HepG2 (cell line): Measurements from ENCODE around the gene UNC5CL. TPM values are rescaled to one million over a fixed set of nuclear protein-coding genes. Genes with fewer than 3 reads are reported as not detected.

Experiments used
- ELF1 ChIP-seq: sonication (generic); formaldehyde crosslinking; IDR thresholded peaks from 2 replicates; pipeline ENCODE4 v1.4.0; 2020; ENCODE audit warnings: missing genetic modification reagents
- HDAC6 ChIP-seq: fragments of 200-600 bp; sonication (generic); IDR thresholded peaks from 2 replicates; pipeline ENCODE4 v1.7.0; 2017; ENCODE audit warnings: mild to moderate bottlenecking, antibody characterized with exemption, low read length, low read depth
- KAT2B ChIP-seq: fragments of 150-350 bp; IDR thresholded peaks from 2 replicates; pipeline ENCODE4 v1.6.1; 2014; ENCODE audit warnings: low read depth, low read length, borderline replicate concordance
- KLF16 ChIP-seq, 2 experiments: sonication (generic) in 1 of 2; formaldehyde crosslinking in 1 of 2; IDR thresholded peaks; 2 replicates each; pipeline versions ENCODE4 v1.6.1 to v1.8.0; 2016 to 2023; ENCODE audit warnings: missing genetic modification reagents in 2 of 2, missing compliant biosample characterization in 1 of 2
- KLF9 ChIP-seq: IDR thresholded peaks from 2 replicates; pipeline ENCODE4 v1.6.1; 2016; ENCODE audit warnings: low read depth
- MEIS1 ChIP-seq: sonication (generic); formaldehyde crosslinking; IDR thresholded peaks from 2 replicates; pipeline ENCODE4 v1.9.0; 2021; ENCODE audit warnings: mild to moderate bottlenecking, missing genetic modification reagents, moderate library complexity, borderline replicate concordance
- POLR2G ChIP-seq: fragments of 200-400 bp; formaldehyde crosslinking; IDR thresholded peaks from 2 replicates; pipeline ENCODE4 v1.6.1; 2018; ENCODE audit warnings: mild to moderate bottlenecking, low read depth, low read length, moderate library complexity
- RBM22 ChIP-seq: fragments of 200-400 bp; formaldehyde crosslinking; optimal IDR thresholded peaks from 2 replicates; pipeline ENCODE3; 2017; ENCODE audit warnings: mild to moderate bottlenecking, low read length, moderate library complexity
- RFX1 ChIP-seq: fragments of 450-650 bp; IDR thresholded peaks from 2 replicates; pipeline ENCODE4 v1.6.1; 2017
- RFXANK ChIP-seq: IDR thresholded peaks from 2 replicates; pipeline ENCODE4 v1.6.1; 2016
- RXRB ChIP-seq: IDR thresholded peaks from 2 replicates; pipeline ENCODE4 v1.6.1; 2016; ENCODE audit warnings: borderline replicate concordance, missing genetic modification reagents, missing compliant biosample characterization
- SRSF9 ChIP-seq: fragments of 200-400 bp; formaldehyde crosslinking; IDR thresholded peaks from 2 replicates; pipeline ENCODE4 v1.6.1; 2018; ENCODE audit warnings: borderline replicate concordance, mild to moderate bottlenecking, low read depth, low read length; ENCODE audit not compliant: insufficient read depth, poor library complexity, severe bottlenecking
- ZFY ChIP-seq: sonication (generic); formaldehyde crosslinking; IDR thresholded peaks from 2 replicates; pipeline ENCODE4 v1.4.0; 2020; ENCODE audit warnings: missing genetic modification reagents
- ZKSCAN8 ChIP-seq: IDR thresholded peaks from 2 replicates; pipeline ENCODE4 v1.6.1; 2016; ENCODE audit warnings: borderline replicate concordance, missing genetic modification reagents, missing compliant biosample characterization
- ZNF121 ChIP-seq: sonication (generic); formaldehyde crosslinking; IDR thresholded peaks from 2 replicates; pipeline ENCODE4 v1.5.0; 2020; ENCODE audit warnings: mild to moderate bottlenecking, missing genetic modification reagents
- ZNF124 ChIP-seq: sonication (generic); formaldehyde crosslinking; IDR thresholded peaks from 2 replicates; pipeline ENCODE4 v1.4.0; 2020; ENCODE audit warnings: missing genetic modification reagents
- ZNF136 ChIP-seq: sonication (generic); formaldehyde crosslinking; IDR thresholded peaks from 2 replicates; pipeline ENCODE4 v1.8.1; 2022; ENCODE audit warnings: low read depth, mild to moderate bottlenecking, moderate library complexity, missing genetic modification reagents
- ZNF296 ChIP-seq: sonication (generic); formaldehyde crosslinking; conservative IDR thresholded peaks from 2 replicates; pipeline ENCODE4 v1.5.0; 2020; ENCODE audit warnings: mild to moderate bottlenecking, missing genetic modification reagents
- ZNF549 ChIP-seq: sonication (generic); formaldehyde crosslinking; IDR thresholded peaks from 2 replicates; pipeline ENCODE4 v1.5.0; 2020; ENCODE audit warnings: missing genetic modification reagents
- ZNF672 ChIP-seq: sonication (generic); formaldehyde crosslinking; IDR thresholded peaks from 2 replicates; pipeline ENCODE4 v1.8.1; 2022; ENCODE audit warnings: missing genetic modification reagents
- ZNF773 ChIP-seq: sonication (generic); formaldehyde crosslinking; IDR thresholded peaks from 2 replicates; pipeline ENCODE4 v1.4.0; 2020; ENCODE audit warnings: missing genetic modification reagents, borderline replicate concordance
- ZNF782 ChIP-seq: sonication (generic); formaldehyde crosslinking; IDR thresholded peaks from 2 replicates; pipeline ENCODE4 v1.4.0; 2020; ENCODE audit warnings: missing genetic modification reagents, mild to moderate bottlenecking, borderline replicate concordance
- ZNF788 ChIP-seq: sonication (generic); formaldehyde crosslinking; IDR thresholded peaks from 2 replicates; pipeline ENCODE4 v1.5.0; 2020; ENCODE audit warnings: mild to moderate bottlenecking, missing genetic modification reagents, borderline replicate concordance
- polyA plus RNA-seq, 8 experiments: library from polyadenylated mRNA; depleted of rRNA in 3 of 8; stranded (reverse) in 7 of 8; unstranded in 1 of 8; fragments of >200 nt; fragmentation: Illumina TruSeq in 4 of 8; extraction: Trizol in 4 of 8; gene quantifications; 2 replicates each; pipeline versions ENCODE4 v1.2.1 to v1.2.3, GENCODE V29; 2011 to 2016; ENCODE audit warnings: low read depth in 4 of 8, missing spikeins in 1 of 8, mixed read lengths in 1 of 8; ENCODE audit not compliant: insufficient read depth in 1 of 8
- total RNA-seq, 5 experiments: library from RNA; depleted of rRNA; stranded (reverse); fragments of >200 nt; fragmentation: Illumina TruSeq; extraction: Trizol; gene quantifications; 2 replicates each; pipeline ENCODE4 v1.2.3, GENCODE V29; 2016; ENCODE audit warnings: low read depth in 1 of 5
- TF ChIP-seq, protein P1 (sequence below): sonication (generic); formaldehyde crosslinking; IDR thresholded peaks from 2 replicates; pipeline ENCODE4 v1.4.0; 2020; ENCODE audit warnings: missing genetic modification reagents
- TF ChIP-seq, protein P2 (sequence below): IDR thresholded peaks from 2 replicates; pipeline ENCODE4 v1.6.1; 2016; ENCODE audit warnings: low read depth
- TF ChIP-seq, protein P3 (sequence below): sonication (generic); formaldehyde crosslinking; IDR thresholded peaks from 2 replicates; pipeline ENCODE4 v1.5.0; 2020; ENCODE audit warnings: missing genetic modification reagents, mild to moderate bottlenecking, borderline replicate concordance
- TF ChIP-seq, protein P4 (sequence below): IDR thresholded peaks from 2 replicates; pipeline ENCODE4 v1.6.1; 2016

The UNC5CL gene
- total and polyA plus RNA-seq, 2 of the 13 experiments (the other 11 are each of a cell fraction or from before 2014, with no cell fraction given) = 2.4 to 2.5 TPM

DNA sequence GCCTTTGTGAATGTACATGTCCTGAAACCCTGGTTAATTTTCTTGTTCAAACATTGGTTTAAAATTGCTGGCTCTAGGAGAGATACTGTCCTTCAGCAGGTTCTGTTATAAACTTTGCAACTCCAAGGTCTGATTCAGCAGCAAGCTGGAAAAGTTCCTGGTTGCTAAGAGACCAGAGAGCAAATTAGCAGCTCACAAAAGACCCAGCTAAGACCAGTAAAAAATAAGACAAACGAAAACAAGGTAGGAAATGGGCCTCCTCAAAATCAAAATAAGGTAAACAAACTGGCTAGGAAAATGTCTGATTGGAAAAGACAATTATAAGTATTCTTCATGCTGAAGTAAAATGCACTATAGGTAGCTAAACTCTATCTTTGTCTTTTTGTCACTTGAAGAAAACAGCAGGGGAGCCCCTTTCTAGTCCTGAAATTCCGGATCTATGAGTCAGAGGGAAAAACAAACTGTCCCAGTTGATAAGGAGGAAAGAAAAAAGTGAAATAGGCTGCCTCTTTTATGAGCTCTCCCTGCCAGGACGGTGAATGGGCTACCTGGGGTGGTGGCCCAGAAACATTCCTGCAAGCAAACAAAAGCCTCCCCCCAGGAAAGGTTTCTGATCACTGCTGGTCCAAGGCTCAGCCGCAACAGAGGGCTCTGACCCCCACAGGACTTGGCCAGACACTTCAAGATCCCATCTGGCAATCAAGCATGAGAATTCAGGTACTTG is 41.6 kb downstream of the UNC5CL start (continued):
- TF ChIP-seq, protein P1, sequence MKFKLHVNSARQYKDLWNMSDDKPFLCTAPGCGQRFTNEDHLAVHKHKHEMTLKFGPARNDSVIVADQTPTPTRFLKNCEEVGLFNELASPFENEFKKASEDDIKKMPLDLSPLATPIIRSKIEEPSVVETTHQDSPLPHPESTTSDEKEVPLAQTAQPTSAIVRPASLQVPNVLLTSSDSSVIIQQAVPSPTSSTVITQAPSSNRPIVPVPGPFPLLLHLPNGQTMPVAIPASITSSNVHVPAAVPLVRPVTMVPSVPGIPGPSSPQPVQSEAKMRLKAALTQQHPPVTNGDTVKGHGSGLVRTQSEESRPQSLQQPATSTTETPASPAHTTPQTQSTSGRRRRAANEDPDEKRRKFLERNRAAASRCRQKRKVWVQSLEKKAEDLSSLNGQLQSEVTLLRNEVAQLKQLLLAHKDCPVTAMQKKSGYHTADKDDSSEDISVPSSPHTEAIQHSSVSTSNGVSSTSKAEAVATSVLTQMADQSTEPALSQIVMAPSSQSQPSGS (CRISPR knock-in tag) = peak; percentile 74
- TF ChIP-seq, protein P2, sequence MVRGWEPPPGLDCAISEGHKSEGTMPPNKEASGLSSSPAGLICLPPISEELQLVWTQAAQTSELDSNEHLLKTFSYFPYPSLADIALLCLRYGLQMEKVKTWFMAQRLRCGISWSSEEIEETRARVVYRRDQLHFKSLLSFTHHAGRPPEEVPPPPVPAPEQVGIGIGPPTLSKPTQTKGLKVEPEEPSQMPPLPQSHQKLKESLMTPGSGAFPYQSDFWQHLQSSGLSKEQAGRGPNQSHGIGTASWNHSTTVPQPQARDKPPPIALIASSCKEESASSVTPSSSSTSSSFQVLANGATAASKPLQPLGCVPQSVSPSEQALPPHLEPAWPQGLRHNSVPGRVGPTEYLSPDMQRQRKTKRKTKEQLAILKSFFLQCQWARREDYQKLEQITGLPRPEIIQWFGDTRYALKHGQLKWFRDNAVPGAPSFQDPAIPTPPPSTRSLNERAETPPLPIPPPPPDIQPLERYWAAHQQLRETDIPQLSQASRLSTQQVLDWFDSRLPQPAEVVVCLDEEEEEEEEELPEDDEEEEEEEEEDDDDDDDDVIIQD = peak; percentile 47; the same call in 1 of the 2 replicates
- TF ChIP-seq ZFY (CRISPR knock-in tag) = 0 out of 2 replicates have a peak, but pooled peaks have one; percentile 7
- peak; percentile 73; the same call in 1 of the 2 replicates for TF ChIP-seq ZKSCAN8
- TF ChIP-seq ZNF549 = no peak
- no peak; the same call in 1 of the 2 replicates for TF ChIP-seq ZNF782
- TF ChIP-seq ZNF121 (CRISPR knock-in tag) = no peak
- TF ChIP-seq ELF1 (CRISPR knock-in tag) = 0 out of 2 replicates have a peak, but pooled peaks have one; percentile 15
- no peak for TF ChIP-seq SRSF9
- TF ChIP-seq ZNF672 (CRISPR knock-in tag) = no peak
- no peak for TF ChIP-seq RBM22
- TF ChIP-seq MEIS1 (CRISPR knock-in tag) = 0 out of 2 replicates have a peak, but pooled peaks have one; percentile 35
- TF ChIP-seq ZNF124 = peak; percentile 59; the same call in 1 of the 2 replicates
- TF ChIP-seq, protein P3, sequence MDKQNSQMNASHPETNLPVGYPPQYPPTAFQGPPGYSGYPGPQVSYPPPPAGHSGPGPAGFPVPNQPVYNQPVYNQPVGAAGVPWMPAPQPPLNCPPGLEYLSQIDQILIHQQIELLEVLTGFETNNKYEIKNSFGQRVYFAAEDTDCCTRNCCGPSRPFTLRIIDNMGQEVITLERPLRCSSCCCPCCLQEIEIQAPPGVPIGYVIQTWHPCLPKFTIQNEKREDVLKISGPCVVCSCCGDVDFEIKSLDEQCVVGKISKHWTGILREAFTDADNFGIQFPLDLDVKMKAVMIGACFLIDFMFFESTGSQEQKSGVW (CRISPR knock-in tag) = no peak
- TF ChIP-seq RXRB (CRISPR knock-in tag) = 0 out of 2 replicates have a peak, but pooled peaks have one; percentile 37
- peak; percentile 84; the same call in 1 of the 2 replicates for TF ChIP-seq ZNF788 (CRISPR knock-in tag)
- peak in 1 of 2 experiments; percentile 43; a peak in 1 of 4 replicates for TF ChIP-seq KLF16 (CRISPR knock-in tag; IDR thresholded peaks at IDR 0.05)
- TF ChIP-seq ZNF136 (CRISPR knock-in tag) = peak; percentile 65; the same call in 1 of the 2 replicates
- TF ChIP-seq, protein P4, sequence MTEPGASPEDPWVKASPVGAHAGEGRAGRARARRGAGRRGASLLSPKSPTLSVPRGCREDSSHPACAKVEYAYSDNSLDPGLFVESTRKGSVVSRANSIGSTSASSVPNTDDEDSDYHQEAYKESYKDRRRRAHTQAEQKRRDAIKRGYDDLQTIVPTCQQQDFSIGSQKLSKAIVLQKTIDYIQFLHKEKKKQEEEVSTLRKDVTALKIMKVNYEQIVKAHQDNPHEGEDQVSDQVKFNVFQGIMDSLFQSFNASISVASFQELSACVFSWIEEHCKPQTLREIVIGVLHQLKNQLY (CRISPR knock-in tag) = 0 out of 2 replicates have a peak, but pooled peaks have one; percentile 15
- no peak for TF ChIP-seq ZNF773
- no peak for TF ChIP-seq HDAC6
- no peak for TF ChIP-seq KAT2B
- TF ChIP-seq POLR2G = no peak
- peak; percentile 76 for TF ChIP-seq RFX1
- TF ChIP-seq ZNF296 = no peak
- TF ChIP-seq KLF9 = no peak
- TF ChIP-seq RFXANK (CRISPR knock-in tag) = no peak
